Erythroblast (primary cell): ENCODE measurements around the gene PCDHGA3.

ENCODE experiments used
- GATA1 ChIP-seq: IDR thresholded peaks from 2 replicates; pipeline ENCODE4 v1.6.1; 2011; ENCODE audit warnings: low read depth, mild to moderate bottlenecking, control low read depth, low read length, moderate library complexity
- POLR2A ChIP-seq: IDR thresholded peaks from 2 replicates; pipeline ENCODE4 v1.6.1; 2011; ENCODE audit warnings: mild to moderate bottlenecking, low read length

DNA sequence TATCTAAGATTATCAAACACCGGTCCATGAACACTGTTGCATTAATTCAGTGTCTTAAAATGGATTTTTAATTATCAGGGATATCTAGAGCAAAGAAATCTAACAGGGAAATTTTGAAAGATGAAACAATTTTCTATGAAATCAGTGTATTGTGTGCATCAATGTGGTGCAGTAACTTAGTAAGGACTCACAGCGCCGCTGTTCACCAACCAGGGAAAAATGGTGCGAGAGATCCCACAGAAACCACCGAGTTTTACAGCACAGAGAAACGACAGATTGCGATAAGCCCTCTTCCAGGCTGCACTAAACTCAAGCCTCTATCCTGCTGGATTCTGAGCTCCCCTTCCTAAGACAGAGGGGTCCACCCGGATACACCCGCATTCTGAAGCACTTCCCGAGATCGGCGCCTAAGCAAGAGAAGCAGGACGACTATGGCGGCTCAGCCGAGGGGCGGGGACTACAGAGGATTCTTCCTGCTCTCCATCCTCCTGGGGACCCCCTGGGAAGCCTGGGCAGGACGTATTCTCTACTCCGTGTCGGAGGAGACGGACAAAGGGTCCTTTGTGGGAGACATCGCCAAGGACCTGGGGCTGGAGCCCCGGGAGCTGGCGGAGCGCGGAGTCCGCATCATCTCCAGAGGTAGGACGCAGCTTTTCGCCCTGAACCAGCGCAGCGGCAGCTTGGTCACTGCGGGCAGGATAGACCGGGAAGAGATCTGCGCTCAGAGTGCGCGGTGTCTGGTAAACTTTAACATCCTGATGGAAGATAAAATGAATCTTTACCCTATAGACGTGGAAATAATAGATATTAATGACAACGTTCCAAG is 39.1 kb downstream of the PCDHGA3 start, which contains the start of gene PCDHGA7:
- TF ChIP-seq POLR2A: no peak
- TF ChIP-seq GATA1: no peak
